PC-3 (cell line): ENCODE measurements around the gene NTM.

Experiments
- CTCF ChIP-seq: fragments of 300-600 bp; sonication (generic); conservative IDR thresholded peaks from 2 replicates; pipeline ENCODE4 v1.5.1; 2017; ENCODE audit warnings: antibody characterized with exemption, low read depth, mild to moderate bottlenecking, low read length
- EZH2 ChIP-seq: fragments of 300-600 bp; sonication (generic); IDR thresholded peaks from one replicate; pipeline ENCODE4 v1.6.1; 2017; ENCODE audit warnings: antibody characterized with exemption, mild to moderate bottlenecking, low read length; ENCODE audit not compliant: unreplicated experiment

DNA sequence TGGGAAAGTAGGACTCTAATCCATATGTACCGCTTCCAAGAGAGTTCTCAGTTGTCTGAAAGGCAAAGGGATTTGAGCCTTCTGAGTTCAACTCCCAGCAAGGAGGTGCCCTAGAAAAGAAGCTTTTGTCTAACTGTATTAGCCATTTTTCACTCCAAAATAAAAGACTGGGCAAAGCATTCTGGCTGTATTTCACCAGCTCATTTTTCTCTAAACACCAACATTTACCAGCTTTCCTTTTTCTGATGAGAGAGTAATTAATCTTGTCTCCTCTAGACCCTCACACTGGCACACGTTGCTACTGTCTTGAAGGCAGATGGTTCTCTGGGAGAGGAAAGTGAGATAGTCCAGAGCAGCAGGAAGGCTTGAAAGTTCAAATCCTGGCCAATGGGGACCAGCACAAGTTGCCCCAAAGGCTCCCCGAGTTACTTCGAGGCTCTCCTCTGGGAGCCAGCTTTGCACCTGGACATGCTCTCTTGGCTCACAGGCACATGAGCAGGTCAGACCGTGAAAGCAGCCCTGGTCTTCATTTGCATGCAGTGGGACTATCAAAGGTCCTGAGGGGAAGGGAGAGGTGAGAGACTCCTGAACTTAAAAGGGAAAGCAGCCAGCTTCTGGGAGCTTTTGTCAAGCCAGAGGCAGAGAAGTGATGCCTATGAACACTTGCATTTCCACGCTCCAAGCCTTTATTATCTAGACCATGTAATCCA lies 100.0 kb downstream of the NTM start:
- TF ChIP-seq CTCF: no peak
- TF ChIP-seq EZH2: no peak
